ENCODE measurements around the gene GSTCD. TPM values are rescaled to one million over a fixed set of nuclear protein-coding genes. Genes with fewer than 3 reads are reported as not detected.

The GSTCD gene
- total RNA-seq, 1 experiment from 2014 or later = 17.9 TPM

DNA sequence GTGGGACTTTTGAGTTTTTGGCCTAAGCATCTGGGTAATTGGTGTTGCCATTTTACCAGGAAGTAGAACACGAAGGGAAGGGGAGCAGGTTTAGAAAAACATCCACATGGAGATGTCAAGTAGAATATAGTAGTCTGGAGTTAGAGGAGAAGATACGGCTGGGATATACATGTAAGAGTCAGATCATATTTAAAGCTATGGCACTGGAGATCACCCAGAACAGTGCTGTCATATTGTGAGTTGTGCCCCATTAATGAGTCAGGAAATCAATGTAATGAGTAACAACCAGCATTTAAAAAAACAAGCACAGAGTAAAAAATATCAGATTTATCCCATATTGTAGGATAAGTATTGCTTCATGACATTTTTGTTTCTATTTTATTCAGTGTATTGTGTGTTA lies 4.2 kb downstream of the GSTCD start:
- peaks cover 4 to 5% of the 10 kb centered on the region in 2 experiments for H3K4me1 Mint-ChIP-seq
- H3K4me1 ChIP-seq (ENCODE audit: insufficient read depth, low read length) = no peaks in the 10 kb centered on the region
- H2BK15ac ChIP-seq (ENCODE audit: low read depth, low read length) = no peak overlapping the region
- TF ChIP-seq, protein P1, sequence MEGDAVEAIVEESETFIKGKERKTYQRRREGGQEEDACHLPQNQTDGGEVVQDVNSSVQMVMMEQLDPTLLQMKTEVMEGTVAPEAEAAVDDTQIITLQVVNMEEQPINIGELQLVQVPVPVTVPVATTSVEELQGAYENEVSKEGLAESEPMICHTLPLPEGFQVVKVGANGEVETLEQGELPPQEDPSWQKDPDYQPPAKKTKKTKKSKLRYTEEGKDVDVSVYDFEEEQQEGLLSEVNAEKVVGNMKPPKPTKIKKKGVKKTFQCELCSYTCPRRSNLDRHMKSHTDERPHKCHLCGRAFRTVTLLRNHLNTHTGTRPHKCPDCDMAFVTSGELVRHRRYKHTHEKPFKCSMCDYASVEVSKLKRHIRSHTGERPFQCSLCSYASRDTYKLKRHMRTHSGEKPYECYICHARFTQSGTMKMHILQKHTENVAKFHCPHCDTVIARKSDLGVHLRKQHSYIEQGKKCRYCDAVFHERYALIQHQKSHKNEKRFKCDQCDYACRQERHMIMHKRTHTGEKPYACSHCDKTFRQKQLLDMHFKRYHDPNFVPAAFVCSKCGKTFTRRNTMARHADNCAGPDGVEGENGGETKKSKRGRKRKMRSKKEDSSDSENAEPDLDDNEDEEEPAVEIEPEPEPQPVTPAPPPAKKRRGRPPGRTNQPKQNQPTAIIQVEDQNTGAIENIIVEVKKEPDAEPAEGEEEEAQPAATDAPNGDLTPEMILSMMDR (conservative IDR thresholded peaks at IDR 0.05) = no peak
- no peak overlapping the region for H3T11ph ChIP-seq (ENCODE audit: low read length)
- no peak overlapping the region for H2BK20ac ChIP-seq (ENCODE audit: low read depth, low read length, poor library complexity, severe bottlenecking)
- H3K27me3 Mint-ChIP-seq (ENCODE audit: low read depth) = no peaks in the 10 kb centered on the region
- no peak overlapping the region for H3K4me2 ChIP-seq (ENCODE audit: insufficient read depth, insufficient read length, low read length)
- no peak overlapping the region for H4K91ac ChIP-seq (ENCODE audit: insufficient read length, low read depth, low read length)
- H3K23ac ChIP-seq (ENCODE audit: insufficient read length, low read depth, low read length) = no peak overlapping the region
- no peak for DNase-seq
- no peak overlapping the region for H2AFZ ChIP-seq (ENCODE audit: low read length)
- no peak overlapping the region for H3K27ac ChIP-seq (ENCODE audit: insufficient read length, low read depth, low read length)
- 0 out of 7 replicates have a peak overlapping the region, but pooled peaks of 1 of the 3 experiments have one; percentile 18 for H3K27ac Mint-ChIP-seq
- peaks cover 6 to 13% (median 7%) of the 10 kb centered on the region in 3 experiments for H3K36me3 Mint-ChIP-seq (ENCODE audit: insufficient read depth in 1 of 3, low read depth in 3 of 3)
- H4K5ac ChIP-seq (ENCODE audit: insufficient read length, low read depth, low read length) = no peak overlapping the region
- no peaks in the 10 kb centered on the region for H3K27me3 ChIP-seq (ENCODE audit: insufficient read depth, low read length)
- H3K9me3 Mint-ChIP-seq = peaks cover 6 to 7% of the 10 kb centered on the region in 2 experiments; a peak in 3 of 5 replicates
- no peak overlapping the region for H4K8ac ChIP-seq (replicated peaks; ENCODE audit: insufficient read length, low read depth, low read length)
- no CpG with 5 or more reads among the region's 2 CpGs for WGBS (ENCODE audit: extremely low coverage, insufficient read length, low lambda C conversion rate)
- no peaks in the 10 kb centered on the region for H3K9me3 ChIP-seq (ENCODE audit: control insufficient read depth, low read depth, low read length)
- no peak overlapping the region for H3K18ac ChIP-seq (ENCODE audit: insufficient read length, low read depth, low read length)
- H3K9ac ChIP-seq (ENCODE audit: extremely low read depth, insufficient read length, low read length) = no peak overlapping the region
- no peak overlapping the region for H2BK5ac ChIP-seq (ENCODE audit: insufficient read length, low read length)
- H2BK12ac ChIP-seq (ENCODE audit: insufficient read length, low read depth, low read length) = no peak overlapping the region
- no peaks in the 10 kb centered on the region for H3K79me1 ChIP-seq (ENCODE audit: insufficient read depth, low read depth, low read length, poor library complexity, severe bottlenecking)
- no peaks in the 10 kb centered on the region for H4K20me1 ChIP-seq (ENCODE audit: control insufficient read depth, insufficient read depth, insufficient read length)
- H3K4ac ChIP-seq (ENCODE audit: low read depth, low read length) = no peak overlapping the region
- H3K56ac ChIP-seq (ENCODE audit: insufficient read length, low read depth, low read length) = no peak overlapping the region
- H3K79me2 ChIP-seq (ENCODE audit: insufficient read depth, low read length) = no peaks in the 10 kb centered on the region; the same call in 1 of the 2 replicates
- no peak overlapping the region for H3K14ac ChIP-seq (ENCODE audit: insufficient read depth, low read length)
- H2BK120ac ChIP-seq (ENCODE audit: low read depth, low read length, poor library complexity, severe bottlenecking) = no peak overlapping the region
- H2AK5ac ChIP-seq (ENCODE audit: insufficient read length, low read length) = no peak overlapping the region
- H3K23me2 ChIP-seq (ENCODE audit: insufficient read length, low read depth, low read length, poor library complexity, severe bottlenecking) = peaks cover 7% of the 10 kb centered on the region
- H3K4me3 Mint-ChIP-seq = no peak overlapping the region
